GM19463 (cell line): ENCODE results near the gene CHRNA4.

Experiments
- ATAC-seq: cut with Tn5 transposase; IDR thresholded peaks from one replicate; pipeline ENCODE4 v1.9.1; 2021; ENCODE audit warnings: mild to moderate bottlenecking, moderate library complexity; ENCODE audit not compliant: unreplicated experiment

The CHRNA4 gene

DNA sequence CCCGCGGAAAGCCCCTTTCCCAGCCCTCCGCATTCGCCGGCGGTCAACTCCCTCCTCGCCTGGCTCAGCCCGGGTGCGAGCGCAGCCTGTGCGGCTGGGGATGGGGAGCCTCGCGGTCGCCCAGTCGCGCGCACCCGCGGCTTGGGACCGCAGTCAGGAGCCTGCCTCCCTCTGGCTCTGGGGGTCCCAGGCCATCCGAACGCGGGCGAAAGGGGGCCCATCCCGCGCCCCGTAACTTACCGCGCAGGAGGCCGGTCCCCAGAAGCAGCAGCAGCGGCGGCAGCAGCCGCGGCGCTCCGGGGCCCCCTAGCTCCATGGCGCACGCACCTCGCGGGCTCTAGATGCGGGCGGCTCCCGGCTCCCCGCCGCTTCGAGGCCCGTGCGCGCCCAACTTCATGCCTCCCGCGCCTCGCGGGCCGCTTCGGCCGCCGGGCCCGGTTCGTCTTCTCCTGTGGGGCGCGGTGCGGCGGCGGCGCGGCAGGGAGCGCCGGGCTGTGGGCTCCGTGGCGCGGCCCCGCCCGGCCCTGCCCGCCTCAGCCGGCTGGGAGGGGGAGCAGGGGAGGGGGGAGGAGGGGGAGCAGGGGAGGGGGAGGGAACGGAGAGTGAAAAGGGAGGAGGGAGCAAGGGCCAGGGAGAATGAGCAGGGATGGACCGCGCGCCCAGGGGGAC lies at the start of gene CHRNA4:
Gene CHRNA4, minus strand, starts transcription at position 500 of the 669 bp plus-strand sequence. Its CDS starts 184 bp downstream, at position 316.
- ATAC-seq: no peak

DNA sequence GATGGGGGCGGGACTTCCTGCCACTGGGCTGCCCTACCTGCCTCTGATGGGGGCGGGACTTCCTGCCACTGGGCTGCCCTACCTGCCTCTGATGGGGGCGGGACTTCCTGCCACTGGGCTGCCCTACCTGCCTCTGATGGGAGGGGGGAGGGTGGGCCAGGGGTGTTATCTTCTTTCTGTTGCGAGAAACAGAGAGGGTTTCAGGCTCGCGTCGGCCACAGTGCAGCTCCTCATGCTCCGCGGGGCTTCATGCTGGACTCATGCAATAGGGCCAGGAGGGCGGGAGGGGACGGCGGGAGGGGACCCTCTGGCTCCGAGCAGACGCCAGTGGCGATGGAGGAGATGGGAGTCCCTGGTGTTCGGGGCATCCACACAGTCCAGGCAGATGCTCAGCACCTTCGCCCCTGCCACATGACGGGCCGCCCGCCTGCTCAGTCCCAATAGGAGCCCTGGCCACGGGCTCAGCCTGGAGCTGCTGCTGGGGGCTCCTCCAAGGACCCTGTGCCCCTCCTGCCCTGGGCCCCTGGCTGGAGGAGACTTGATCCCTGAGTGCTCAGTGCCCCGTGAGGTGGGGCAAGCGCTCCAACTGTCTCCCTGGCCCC lies 48.8 kb upstream of the CHRNA4 start:
- ATAC-seq: no peak

DNA sequence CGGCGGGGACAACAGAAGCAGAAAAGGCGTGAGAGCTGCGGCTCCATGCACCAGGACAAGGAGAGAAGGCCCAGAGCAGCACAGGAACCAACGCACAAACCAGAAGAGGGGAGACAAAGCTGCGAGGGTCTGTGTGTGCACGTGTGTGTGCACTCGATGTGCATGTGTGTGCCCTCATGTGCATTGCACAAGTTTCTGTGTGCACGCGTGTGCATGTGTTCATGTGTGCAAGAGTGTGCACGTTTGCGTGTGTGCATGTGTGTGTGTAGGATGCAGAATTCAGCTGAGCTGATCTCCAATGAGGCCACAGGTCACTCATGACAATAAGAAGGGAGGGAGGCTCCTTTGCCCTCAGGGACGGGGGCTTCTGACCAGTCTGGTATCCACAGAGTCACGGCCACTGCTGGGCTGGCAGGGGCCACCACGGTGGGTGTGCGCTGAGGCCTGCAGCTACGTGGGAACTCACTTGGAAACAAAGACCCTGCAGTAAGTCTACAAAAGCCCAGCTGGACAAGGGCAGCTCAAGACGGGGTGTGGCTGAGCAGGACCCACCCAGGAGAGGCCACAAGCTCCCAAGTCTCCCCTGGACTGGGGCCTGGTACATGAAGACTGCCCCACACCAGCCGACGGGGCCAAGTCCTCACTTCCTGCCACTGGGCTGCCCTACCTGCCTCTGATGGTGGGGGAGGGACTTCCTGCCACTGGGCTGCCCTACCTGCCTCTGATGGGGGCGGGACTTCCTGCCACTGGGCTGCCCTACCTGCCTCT lies 48.1 kb upstream of the CHRNA4 start:
- no peak for ATAC-seq

DNA sequence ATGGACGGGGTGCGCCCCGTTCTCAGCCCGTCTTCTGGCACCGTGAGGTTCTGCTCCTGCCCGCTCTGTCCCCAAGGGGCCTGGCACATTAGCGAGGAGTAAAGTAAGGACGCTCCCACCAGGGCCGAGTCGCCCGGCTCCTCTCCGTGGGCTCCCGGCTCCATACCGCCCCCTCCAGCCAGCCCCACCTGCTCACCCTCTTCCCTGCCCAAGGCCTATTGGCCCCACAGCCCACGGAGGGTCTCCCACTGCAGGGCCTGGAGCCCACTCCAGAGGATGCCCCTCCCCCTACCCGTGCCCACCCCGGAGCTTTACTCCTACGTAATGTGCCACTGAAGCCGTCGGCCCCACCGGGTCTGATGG lies 47.5 kb upstream of the CHRNA4 start:
- ATAC-seq: no peak

DNA sequence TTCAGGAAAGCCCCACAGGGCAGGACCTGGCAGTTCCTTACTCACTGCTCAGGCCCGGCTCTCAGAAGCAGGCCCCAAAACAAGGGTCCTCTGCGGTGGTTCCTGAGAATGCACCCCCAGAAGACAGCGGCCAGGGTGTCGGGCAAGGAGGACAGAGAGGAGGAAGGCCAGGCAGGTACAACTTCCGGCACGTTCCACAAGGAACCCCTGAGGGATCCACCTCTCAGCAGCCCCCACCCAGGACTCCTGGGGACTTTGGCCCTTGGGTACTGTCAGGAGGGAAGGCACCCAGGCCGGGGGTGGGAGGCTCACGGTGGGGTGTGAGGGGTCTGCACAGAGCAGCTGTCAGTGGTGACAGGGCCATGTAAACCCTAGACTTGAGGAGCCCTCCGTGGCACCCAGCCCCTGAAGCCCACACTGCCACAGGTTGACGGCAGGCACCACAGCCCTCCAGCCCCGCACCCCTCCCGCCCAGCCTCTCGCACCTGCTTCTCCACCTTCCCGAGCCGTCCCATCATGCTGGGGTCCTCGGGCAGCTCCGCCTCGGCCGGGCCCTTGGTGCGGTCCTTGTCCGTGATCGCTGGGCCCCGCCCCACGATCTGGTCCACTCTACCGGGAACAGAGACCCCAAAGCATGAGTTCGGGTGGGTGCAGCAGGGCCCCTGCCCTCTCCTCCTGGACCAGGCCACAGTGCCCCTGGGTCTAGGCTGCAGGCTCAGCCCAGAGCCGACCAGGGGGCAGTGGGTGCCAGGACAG lies 47.0 kb upstream of the CHRNA4 start:
- ATAC-seq: no peak

DNA sequence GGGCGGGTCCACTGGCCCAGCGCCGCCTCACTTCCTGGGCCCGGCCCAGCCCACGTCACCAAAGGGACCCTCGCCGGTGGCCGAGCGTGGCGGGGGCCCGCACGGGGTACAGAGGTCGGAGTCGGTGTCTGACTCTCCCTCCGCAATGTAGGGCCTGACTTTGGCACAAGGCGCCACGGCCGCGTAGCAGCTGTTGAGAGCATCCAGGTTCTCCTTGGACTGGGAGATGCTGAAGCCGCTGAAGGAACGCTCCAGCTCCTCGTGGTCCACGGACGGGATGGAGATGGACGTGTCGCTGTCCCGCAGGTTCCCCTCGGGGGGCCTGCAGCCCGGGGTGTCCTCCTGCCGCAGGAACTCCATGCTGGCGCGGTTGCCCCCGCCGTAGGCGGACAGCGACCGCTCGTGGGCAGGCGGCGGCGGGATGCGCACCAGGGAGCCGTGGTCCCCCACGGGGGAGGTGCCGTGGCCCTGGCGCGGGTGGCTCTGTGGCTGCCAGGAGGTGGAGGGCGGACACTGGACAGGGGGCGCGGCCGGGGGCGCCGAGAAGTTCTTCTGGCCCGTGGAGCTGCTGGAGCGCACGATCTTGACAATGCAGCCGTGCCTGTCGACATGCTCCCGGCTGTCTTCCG lies 45.6 kb upstream of the CHRNA4 start:
- ATAC-seq: no peak

DNA sequence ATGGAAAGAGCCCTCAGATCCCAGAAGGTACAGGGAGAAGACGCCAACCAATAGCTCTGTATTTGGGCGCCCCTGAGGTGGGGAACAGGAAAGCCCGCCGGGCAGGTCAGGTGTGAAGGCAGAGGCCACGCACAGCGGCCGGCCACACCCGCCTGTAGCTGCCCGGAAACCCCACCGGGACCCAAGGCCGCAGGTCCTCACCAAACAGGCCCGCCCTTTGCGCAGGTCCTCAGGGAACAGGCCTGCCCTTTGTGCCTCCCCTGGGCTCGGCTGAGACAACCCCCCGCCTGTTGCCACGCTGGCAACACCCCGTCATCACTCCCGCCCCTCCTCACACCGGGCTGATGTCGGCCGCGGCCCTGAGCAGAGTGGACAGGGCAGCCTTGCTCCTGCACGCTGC lies 44.9 kb upstream of the CHRNA4 start:
- ATAC-seq: no peak

DNA sequence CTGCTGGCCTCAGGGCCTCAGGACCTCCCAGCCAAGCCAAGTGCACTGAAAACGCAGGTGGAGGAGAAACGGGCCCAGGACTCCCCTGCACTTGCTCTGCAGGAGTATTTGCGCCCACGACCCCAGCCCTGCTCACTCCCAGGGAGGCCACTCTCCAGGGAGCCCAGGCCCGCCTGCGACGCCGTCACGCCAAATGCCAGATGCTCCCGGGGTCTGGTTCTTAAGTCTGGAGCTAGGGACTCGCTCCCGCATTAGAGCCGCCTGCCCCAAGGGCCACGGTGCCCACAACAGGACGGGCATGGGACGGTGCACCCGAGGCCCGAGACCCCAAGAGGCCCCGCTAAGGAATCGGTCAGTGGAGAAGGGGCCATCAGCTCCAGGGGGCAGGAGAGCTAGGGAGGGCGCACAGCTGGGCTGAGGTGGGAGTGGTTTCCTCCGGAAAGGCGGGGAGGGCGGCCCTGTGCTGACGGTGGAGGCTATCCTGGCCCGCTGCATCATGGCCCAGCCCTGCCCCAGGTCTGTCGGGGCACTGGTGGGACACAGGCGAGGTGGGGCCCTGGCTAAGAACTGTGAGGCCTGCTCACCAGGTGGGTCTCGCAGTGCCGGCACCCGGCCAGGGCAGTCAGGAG lies 44.1 kb upstream of the CHRNA4 start:
- ATAC-seq: no peak

DNA sequence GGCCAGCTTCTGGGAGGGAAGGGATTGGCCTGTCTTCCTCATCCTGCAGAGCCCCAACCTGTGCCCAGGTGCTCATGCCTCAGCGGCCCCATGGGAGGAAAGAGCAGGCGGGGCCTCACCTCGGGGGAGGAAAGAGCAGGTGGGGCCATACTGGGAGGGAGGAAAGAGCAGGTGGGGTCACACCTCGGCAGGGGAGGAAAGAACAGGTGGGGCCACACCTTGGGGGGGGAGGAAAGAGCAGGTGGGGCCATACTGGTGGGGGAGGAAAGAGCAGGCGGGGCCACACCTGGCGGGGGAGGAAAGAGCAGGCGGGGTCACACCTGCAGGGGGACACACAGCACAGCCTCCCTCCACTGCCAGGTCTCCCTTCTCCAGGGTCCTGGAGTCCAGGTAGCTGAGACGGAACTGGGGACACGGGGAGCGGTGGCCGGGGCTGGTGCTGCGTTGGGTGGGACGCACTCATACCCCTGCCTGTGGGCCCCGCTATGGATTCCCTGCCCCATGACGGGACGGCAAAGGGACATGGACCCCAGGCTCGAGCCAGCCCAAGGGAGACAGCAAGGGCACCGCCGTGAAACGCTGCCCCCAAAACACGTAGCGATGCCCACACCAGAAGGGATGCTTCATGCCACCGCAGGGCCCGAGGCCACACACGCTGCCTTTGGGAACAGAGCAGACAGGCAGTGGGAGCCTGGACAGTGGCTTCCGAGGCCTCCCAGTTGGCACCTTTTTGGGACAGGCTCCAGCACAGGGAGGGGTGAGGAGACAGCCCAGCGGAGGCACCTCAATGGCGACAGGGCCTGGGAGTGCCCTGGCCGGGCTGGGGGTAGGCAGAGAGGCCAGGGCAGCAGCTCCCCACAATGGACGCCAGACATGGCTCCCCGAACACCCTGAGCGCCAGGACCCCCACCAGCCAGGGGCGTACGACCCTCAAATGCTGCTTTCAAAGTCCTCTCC lies 43.3 kb upstream of the CHRNA4 start:
- no peak for ATAC-seq

DNA sequence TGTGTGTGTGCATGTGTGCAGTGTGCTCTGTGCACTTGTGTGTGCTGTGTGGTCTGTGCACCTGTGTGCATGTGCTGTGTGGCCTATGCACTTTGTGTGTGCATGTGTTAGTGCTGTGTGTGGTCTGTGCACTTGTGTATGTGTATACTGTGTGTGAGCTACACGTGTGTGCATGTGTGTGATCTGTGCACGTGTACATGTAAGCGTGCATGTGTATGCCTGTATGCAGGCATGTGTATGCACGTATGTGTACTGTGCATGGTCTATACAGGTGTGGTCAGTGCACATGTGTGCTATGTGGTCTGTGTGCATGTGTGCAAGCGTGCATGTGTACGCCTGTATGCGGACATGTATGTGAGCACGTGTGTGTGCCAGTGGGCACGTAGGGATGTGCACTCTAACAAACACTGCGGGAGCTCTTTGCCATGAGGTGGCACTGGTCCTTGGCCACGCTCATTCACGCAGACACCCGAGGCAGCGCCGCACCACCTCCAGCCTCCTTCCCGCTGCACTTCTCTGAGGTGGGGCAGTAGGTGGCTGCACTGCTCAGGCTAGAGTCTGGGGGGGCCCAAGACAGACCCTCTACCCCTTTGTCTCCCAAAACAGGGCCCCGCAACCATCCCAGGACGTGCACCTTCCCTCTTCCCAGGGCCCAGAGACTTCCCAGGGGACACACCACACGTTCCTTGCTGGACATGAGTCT lies 42.4 kb upstream of the CHRNA4 start:
- ATAC-seq: no peak

DNA sequence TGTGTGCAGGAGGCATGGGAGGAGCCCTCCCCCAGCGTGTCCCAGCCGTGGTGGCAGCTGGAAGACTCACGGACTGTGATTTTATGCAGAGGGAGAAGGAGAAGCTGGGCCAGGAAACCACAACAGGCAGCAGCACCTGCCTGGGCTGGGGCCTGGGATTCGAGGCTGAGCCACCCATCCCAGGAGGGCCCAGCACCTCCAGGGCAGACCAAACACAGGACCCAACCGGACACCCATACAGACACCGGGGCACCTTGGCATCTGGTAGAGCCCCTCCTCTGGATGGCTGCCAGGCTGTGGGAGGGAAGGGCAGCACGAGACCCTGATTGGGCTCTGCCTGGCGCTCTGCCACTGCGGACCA lies 41.7 kb upstream of the CHRNA4 start:
- no peak for ATAC-seq

DNA sequence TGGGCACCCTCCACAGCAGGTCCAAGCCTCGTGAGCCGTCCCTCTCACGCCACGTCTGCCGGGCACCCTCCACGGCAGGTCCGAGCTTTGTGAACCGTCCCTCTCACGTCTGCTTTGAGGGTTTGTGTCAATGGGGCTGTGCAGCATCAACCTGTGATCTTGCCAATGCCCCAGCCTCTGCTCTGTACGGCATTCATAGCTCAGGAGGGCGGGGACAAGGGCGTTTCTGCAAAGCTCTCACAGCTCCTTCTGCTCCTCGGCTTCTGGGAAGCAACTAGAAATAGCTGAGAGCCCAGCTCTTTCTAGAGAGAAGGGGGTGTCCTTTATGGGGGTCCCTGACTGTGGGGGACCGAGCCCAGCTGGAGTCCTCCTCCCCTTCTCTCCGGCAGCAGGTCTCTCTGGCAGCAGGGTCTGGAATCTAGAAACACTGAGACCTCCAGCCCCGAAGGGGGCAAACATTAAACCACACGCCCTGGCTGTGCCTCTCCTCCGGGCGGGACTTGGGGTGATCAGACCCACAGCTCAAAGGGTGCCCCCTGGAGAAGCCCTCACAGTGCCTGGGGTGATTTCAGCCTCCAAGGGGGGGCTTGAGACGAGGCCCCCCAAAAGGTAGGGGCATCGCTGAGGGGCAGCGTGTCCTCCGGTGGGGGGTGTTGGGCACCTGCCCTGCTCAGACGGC lies 41.2 kb upstream of the CHRNA4 start:
- no peak for ATAC-seq

DNA sequence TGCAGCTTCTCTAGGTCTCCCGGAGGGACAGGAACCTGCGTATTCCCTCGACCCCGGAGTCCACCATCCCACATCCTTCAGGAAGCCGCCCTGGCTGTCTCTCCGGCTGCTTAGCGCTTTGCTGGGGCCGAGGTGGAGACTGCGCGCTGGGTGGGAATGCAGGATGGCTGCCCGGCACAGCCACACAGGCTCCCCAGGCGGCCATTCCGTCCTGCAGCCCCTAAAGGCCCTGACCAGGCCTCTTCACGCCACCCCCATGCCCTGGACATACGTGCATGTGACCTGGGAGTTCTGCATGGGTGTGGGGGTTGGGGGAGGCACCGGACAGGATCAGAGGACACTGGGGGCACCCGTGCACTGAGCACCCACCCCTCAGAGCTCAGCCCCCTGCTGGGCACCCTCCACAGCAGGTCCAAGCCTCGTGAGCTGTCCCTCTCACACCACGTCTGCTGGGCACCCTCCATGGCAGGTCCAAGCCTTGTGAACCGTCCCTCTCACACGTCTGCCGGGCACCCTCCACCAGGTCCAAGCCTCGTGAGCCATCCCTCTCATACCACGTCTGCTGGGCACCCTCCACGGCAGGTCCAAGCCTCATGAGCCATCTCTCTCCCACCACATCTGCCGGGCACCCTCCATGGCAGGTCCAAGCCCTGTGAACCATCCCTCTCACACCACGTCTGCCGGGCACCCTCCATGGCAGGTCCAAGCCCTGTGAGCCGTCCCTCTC lies 40.4 kb upstream of the CHRNA4 start:
- no peak for ATAC-seq

DNA sequence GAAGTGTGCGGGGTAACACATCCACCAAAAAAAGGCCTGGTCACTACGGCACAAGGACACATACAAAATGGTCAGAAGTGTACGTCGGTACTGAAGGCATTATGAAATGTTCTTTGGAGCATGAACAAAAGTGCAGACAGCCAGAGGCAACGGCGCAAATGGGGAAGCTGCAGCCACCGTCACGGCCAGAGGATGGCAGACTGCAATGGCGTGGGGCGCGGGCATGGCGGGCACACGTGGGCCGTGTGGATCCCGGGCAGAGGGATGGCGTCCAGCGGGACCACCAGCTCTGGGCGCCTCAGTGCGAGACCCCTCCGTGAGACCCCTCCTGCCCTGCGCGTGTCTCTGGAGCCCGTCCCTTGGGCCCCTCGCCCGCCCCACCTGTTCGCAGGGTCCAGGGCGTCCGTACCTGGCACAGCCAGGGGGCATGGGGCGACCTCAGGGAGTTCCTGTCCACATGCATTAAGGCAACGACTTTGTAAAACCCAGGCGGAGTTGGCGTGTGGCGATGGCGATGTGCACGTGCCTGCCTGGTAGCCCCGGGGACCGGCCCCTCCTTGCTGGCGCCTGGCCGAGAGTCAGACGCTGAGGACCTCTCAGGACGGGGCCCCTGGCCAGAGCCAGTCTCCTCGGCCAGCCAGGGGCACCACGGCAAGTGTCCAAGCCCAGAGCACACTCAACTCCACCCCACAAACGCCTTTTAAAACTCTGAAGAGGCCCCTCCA lies 39.5 kb upstream of the CHRNA4 start:
- ATAC-seq: no peak

DNA sequence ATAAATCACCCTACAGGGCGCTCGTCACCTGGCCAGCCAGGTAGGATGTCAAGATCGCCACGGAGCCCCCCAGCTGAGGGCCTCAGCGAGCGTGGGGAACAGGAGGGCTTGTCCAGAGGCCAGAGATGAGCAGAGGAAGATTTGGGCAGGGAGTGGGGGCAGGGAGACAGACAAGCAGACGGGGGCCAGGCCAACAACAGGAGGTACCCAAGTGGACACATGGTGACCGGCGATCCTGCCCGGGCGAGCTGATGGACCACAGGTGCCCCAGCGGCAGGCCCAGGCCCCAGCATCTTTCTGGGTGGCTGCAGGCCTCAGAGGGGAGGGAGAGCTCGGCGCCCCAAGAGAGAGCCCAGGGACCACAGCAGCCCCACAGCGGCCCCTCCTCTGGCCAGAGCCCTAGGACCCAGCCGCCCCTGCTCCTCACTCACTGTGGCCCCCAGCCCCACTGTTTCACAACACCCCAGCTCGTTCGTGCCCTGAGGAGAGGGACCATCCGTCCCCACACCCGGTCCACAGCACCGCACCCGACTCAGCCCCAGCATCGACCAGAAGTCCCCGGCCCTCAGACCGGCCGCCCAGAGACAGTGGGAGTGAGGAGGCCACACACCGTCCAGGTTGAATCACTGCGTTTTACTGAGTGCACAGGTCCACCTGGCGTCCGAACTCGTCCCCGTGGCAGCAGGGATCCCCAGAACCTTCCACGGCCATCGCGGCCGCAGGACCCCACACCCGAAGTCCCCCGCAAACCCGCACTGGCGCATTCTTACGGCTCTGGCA lies 38.6 kb upstream of the CHRNA4 start:
- no peak for ATAC-seq
